ENCODE data around the gene HSPB7. TPM values are rescaled to one million over a fixed set of nuclear protein-coding genes. Genes with fewer than 3 reads are reported as not detected.

The HSPB7 gene
- total RNA-seq, 1 experiment from 2014 or later: not detected

DNA sequence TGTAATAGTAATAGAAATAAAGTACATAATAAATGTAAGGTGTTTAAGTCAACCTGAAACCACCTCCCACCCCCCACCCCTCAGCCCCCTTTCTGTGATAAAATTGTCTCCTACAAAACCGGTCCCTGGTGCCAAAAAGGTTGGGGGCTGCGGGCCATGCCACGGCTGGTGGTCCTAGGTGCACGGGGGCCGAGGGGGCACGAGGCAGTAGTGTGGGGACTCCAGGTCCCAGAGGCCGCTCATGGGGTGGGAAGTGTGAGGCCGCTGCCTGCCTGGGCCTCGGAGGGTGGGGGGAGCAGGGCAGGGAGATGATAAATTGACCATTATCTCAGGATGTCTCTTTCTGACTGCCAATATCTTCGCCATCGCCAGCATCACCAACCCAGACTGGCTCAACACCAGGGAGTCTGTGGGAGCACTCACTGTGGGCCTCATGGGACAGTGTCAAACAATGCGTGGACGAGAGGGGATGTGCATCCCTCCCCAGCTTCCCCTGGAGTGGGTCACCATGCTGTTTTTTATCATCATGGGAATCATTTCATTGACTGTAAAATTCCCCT lies 48.4 kb downstream of the HSPB7 start:
- no TSS peak for BruUV-seq (replicated peaks)
- intact Hi-C loops (cut with micrococcal nuclease): no loop called here
- no peaks in the 10 kb centered on the region for H3K9me3 Mint-ChIP-seq (ENCODE audit: unreplicated experiment)
- H3K4me1 Mint-ChIP-seq (ENCODE audit: insufficient read depth, unreplicated experiment): peaks cover 13% of the 10 kb centered on the region
- H3K4me3 Mint-ChIP-seq (ENCODE audit: unreplicated experiment): no peak overlapping the region
- H3K36me3 Mint-ChIP-seq (ENCODE audit: insufficient read depth, unreplicated experiment): peaks cover 33% of the 10 kb centered on the region
- TF ChIP-seq CTCF (IDR thresholded peaks at IDR 0.05; ENCODE audit: unreplicated experiment): no peak
- DNase-seq (ENCODE audit: unreplicated experiment): no peak
- H3K27me3 Mint-ChIP-seq (ENCODE audit: insufficient read depth, unreplicated experiment): no peaks in the 10 kb centered on the region
- no peak overlapping the region for H3K27ac Mint-ChIP-seq (ENCODE audit: low read depth, unreplicated experiment)
- ChIA-PET CTCF (interaction anchor here (0.6 kb wide), 1 partner anchor 290 kb away, joined by 4 read pairs; no protein-coding TSS in a partner anchor), POLR2A (interaction anchor here (0.7 kb wide), 1 partner anchor 16 kb away, joined by 3 read pairs; no protein-coding TSS in a partner anchor)

- POLR2A ChIA-PET: interaction anchor here (0.9 kb wide), 1 partner anchor 12 kb away, joined by 3 read pairs; no protein-coding TSS in a partner anchor
- no TSS peak for BruUV-seq (replicated peaks)
- no peak overlapping the region for H3K4me3 Mint-ChIP-seq (ENCODE audit: unreplicated experiment)
Measured at GRCh38 chr1:15968172-15968571, 49.7 kb downstream of the HSPB7 start.

GRCh38 chr1:15966956-15967344 lies 50.9 kb downstream of the HSPB7 start:
- peaks cover 13% of the 10 kb centered on the region for H3K4me1 Mint-ChIP-seq (ENCODE audit: insufficient read depth, unreplicated experiment)
- no peak overlapping the region for H3K27ac Mint-ChIP-seq (ENCODE audit: low read depth, unreplicated experiment)
- ChIA-PET CTCF (interaction anchor here (0.7 kb wide), 1 partner anchor 53 kb away, joined by 3 read pairs; no protein-coding TSS in a partner anchor), POLR2A (interaction anchor here (1.8 kb wide), 1 partner anchor 9 kb away, joined by 6 read pairs; the partner anchor contains the start of gene ZBTB17)
- no peak for DNase-seq (ENCODE audit: unreplicated experiment)
- TF ChIP-seq CTCF (IDR thresholded peaks at IDR 0.05; ENCODE audit: unreplicated experiment): no peak
- intact Hi-C loops (cut with micrococcal nuclease): no loop called here
- H3K4me3 Mint-ChIP-seq (ENCODE audit: unreplicated experiment): no peak overlapping the region
- H3K9me3 Mint-ChIP-seq (ENCODE audit: unreplicated experiment): no peaks in the 10 kb centered on the region
- no peaks in the 10 kb centered on the region for H3K27me3 Mint-ChIP-seq (ENCODE audit: insufficient read depth, unreplicated experiment)
- BruUV-seq (replicated peaks): no TSS peak
- peaks cover 18% of the 10 kb centered on the region for H3K36me3 Mint-ChIP-seq (ENCODE audit: insufficient read depth, unreplicated experiment)

More at GRCh38 chr1:15968172-15968571, 49.7 kb downstream of the HSPB7 start:
- no peak overlapping the region for H3K27ac Mint-ChIP-seq (ENCODE audit: low read depth, unreplicated experiment)
- CTCF ChIA-PET: no interaction called here
- H3K9me3 Mint-ChIP-seq (ENCODE audit: unreplicated experiment): no peaks in the 10 kb centered on the region
- no peak for DNase-seq (ENCODE audit: unreplicated experiment)
- intact Hi-C loops (cut with micrococcal nuclease): no loop called here
- no peak for TF ChIP-seq CTCF (IDR thresholded peaks at IDR 0.05; ENCODE audit: unreplicated experiment)
- H3K4me1 Mint-ChIP-seq (ENCODE audit: insufficient read depth, unreplicated experiment): peaks cover 11% of the 10 kb centered on the region
- H3K27me3 Mint-ChIP-seq (ENCODE audit: insufficient read depth, unreplicated experiment): no peaks in the 10 kb centered on the region
- H3K36me3 Mint-ChIP-seq (ENCODE audit: insufficient read depth, unreplicated experiment): peaks cover 25% of the 10 kb centered on the region

DNA sequence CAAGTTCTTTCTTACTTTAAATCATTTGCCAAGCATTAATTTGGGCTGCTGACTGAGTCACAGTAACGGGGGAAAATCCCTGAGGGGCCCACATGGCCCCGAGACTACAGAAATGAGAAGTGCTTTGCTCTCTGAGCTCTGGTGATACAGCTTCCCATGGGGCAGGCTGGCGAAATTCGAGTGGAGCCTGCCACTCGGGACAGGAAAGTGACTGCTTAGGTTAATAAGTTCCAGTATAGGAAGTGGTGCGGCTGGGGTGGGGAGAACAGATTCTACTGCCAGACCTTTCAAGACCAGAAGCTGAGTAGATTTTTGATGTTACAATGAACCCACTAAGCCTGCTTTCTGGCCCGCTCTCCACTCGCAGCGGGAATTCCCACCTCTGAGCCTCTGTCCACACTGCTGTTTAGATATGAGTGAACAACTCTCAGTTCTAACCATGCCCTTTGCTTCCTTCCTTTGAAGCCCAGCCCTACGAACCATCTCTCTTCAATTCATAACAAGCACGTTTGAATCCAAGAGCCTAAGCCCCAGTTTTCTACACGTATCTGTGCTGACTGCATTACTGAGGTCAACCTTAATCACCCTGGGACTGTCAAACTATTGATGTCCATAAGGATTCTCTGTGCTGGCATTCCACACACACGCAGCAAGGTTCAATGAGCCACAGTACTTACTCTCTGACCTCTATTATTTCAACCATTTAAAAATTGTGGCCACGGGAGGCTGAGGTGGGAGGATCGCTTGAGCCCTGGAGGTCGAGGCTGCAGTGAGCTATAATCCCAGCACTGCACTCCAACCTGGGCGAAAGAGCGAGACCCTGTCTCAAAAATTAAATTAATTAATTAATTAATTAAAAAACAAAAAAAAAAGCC lies 51.5 kb downstream of the HSPB7 start:
- H3K4me3 Mint-ChIP-seq (ENCODE audit: unreplicated experiment): no peak overlapping the region
- peaks cover 20% of the 10 kb centered on the region for H3K36me3 Mint-ChIP-seq (ENCODE audit: insufficient read depth, unreplicated experiment)
- POLR2A ChIA-PET: interaction anchor here (1.8 kb wide), 1 partner anchor 10 kb away, joined by 6 read pairs; the partner anchor contains the start of gene ZBTB17
- no peaks in the 10 kb centered on the region for H3K9me3 Mint-ChIP-seq (ENCODE audit: unreplicated experiment)
- peak overlapping the region; percentile 16 for H3K27ac Mint-ChIP-seq (ENCODE audit: low read depth, unreplicated experiment)
- intact Hi-C loops (cut with micrococcal nuclease): no loop called here
- no peak for TF ChIP-seq CTCF (IDR thresholded peaks at IDR 0.05; ENCODE audit: unreplicated experiment)
- H3K4me1 Mint-ChIP-seq (ENCODE audit: insufficient read depth, unreplicated experiment): peaks cover 13% of the 10 kb centered on the region
- no TSS peak for BruUV-seq (replicated peaks)
- CTCF ChIA-PET: interaction anchor here (0.7 kb wide), 1 partner anchor 54 kb away, joined by 3 read pairs; no protein-coding TSS in a partner anchor
- H3K27me3 Mint-ChIP-seq (ENCODE audit: insufficient read depth, unreplicated experiment): no peaks in the 10 kb centered on the region
- DNase-seq (ENCODE audit: unreplicated experiment): no peak

Measured in MCF 10A (cell line).